SH-SY5Y (cell line): Measurements from ENCODE around the gene EWSR1.

Experiments used
- GATA2 ChIP-seq: IDR thresholded peaks from 2 replicates; pipeline ENCODE4 v1.6.1; 2011; ENCODE audit warnings: mild to moderate bottlenecking, low read depth, low read length
- GATA3 ChIP-seq: IDR thresholded peaks from 2 replicates; pipeline ENCODE4 v1.6.1; 2011; ENCODE audit warnings: low read depth, mild to moderate bottlenecking, low read length, moderate library complexity

GRCh38 chr22:29265305-29265704 lies 2.8 kb upstream of the EWSR1 start:
- TF ChIP-seq GATA2 (no peak), GATA3 (no peak)
